ENCODE data around the gene ADAR. TPM values are rescaled to one million over a fixed set of nuclear protein-coding genes. Genes with fewer than 3 reads are reported as not detected.

Gene ADAR
- total RNA-seq, 4 donors from 2014 or later, result 89.1 to 168 (median 114) TPM

GRCh38 chr1:154609398-154610380 is 1.7 kb upstream of the ADAR start:
- TF ChIP-seq POLR2A (IDR thresholded peaks at IDR 0.05) (no peak), CTCF (IDR thresholded peaks at IDR 0.05) (no peak)
- intact Hi-C loops (cut with DNase I), result no loop called here
- Histone ChIP-seq H3K9me3 (no peaks in the 10 kb centered on the region), H3K4me3 (replicated peaks in 1 of 3) (no peak overlapping the region), H3K4me1 (peaks cover 18% of the 10 kb centered on the region in 2 donors), H3K27ac (peak overlapping the region in 2 of 3 donors; percentile 96 to 97), H3K27me3 (no peaks in the 10 kb centered on the region), H3K36me3 (no peaks in the 10 kb centered on the region)
- 78 to 83% methylated on average over 12 of the region's 12 CpGs for WGBS, 2 donors
- DNase-seq, result no peak

GRCh38 chr1:154608397-154609270 is 648 bp upstream of the ADAR start:
- no peaks in the 10 kb centered on the region for H3K27me3 ChIP-seq

GRCh38 chr1:154607106-154607608 is 829 bp downstream of the ADAR start:
- no peaks in the 10 kb centered on the region for H3K27me3 ChIP-seq
- H3K4me1 ChIP-seq, result peaks cover 18 to 34% of the 10 kb centered on the region in 2 donors
- no peak for TF ChIP-seq CTCF (IDR thresholded peaks at IDR 0.05)
- no peak for TF ChIP-seq POLR2A (IDR thresholded peaks at IDR 0.05)
- H3K36me3 ChIP-seq, result peaks cover 0 to 2% of the 10 kb centered on the region in 2 donors
- peak overlapping the region; percentile 96 to 97 (median 96) for H3K27ac ChIP-seq
- no peaks in the 10 kb centered on the region for H3K9me3 ChIP-seq
- intact Hi-C loops (cut with DNase I), result no loop called here
- peak overlapping the region; percentile 59 to 85 (median 73) for H3K4me3 ChIP-seq (replicated peaks in 1 of 3)
- no peak for DNase-seq
- 7 to 8% methylated on average over 11 of the region's 11 CpGs for WGBS, 2 donors

More at GRCh38 chr1:154608397-154609270, 648 bp upstream of the ADAR start:
- 5 to 7% methylated on average over 28 to 37 of the region's 37 CpGs for WGBS, 2 donors
- H3K27ac ChIP-seq, result peak overlapping the region; percentile 96 to 97 (median 96)
- peaks cover 18 to 27% of the 10 kb centered on the region in 2 donors for H3K4me1 ChIP-seq
- H3K9me3 ChIP-seq, result no peaks in the 10 kb centered on the region
- H3K4me3 ChIP-seq (replicated peaks in 1 of 3), result peak overlapping the region; percentile 59 to 85 (median 73)
- H3K36me3 ChIP-seq, result no peaks in the 10 kb centered on the region
- TF ChIP-seq CTCF (IDR thresholded peaks at IDR 0.05), result no peak
- TF ChIP-seq POLR2A (IDR thresholded peaks at IDR 0.05), result no peak
- intact Hi-C loops (cut with DNase I), result no loop called here
- DNase-seq, result peak; percentile 56 to 58

GRCh38 chr1:154605534-154605933 is 2.5 kb downstream of the ADAR start:
- H3K27me3 ChIP-seq, result no peaks in the 10 kb centered on the region
- H3K27ac ChIP-seq, result no peak overlapping the region
- 83% methylated on average over 2 of the region's 2 CpGs for WGBS, 2 donors
- no peaks in the 10 kb centered on the region for H3K9me3 ChIP-seq
- peaks cover 18 to 36% of the 10 kb centered on the region in 2 donors for H3K4me1 ChIP-seq
- H3K4me3 ChIP-seq (replicated peaks in 1 of 3), result no peak overlapping the region
- intact Hi-C loops (cut with DNase I), result no loop called here
- no peak for DNase-seq
- H3K36me3 ChIP-seq, result peaks cover 9 to 18% of the 10 kb centered on the region in 2 donors
- TF ChIP-seq POLR2A (IDR thresholded peaks at IDR 0.05) (no peak), CTCF (IDR thresholded peaks at IDR 0.05) (no peak)
